ENCODE measurements around the gene DTNB.

- no peak for TF ChIP-seq EZH2 (IDR thresholded peaks at IDR 0.05; ENCODE audit: low read length, missing control alignments)
- TF ChIP-seq, protein P1, sequence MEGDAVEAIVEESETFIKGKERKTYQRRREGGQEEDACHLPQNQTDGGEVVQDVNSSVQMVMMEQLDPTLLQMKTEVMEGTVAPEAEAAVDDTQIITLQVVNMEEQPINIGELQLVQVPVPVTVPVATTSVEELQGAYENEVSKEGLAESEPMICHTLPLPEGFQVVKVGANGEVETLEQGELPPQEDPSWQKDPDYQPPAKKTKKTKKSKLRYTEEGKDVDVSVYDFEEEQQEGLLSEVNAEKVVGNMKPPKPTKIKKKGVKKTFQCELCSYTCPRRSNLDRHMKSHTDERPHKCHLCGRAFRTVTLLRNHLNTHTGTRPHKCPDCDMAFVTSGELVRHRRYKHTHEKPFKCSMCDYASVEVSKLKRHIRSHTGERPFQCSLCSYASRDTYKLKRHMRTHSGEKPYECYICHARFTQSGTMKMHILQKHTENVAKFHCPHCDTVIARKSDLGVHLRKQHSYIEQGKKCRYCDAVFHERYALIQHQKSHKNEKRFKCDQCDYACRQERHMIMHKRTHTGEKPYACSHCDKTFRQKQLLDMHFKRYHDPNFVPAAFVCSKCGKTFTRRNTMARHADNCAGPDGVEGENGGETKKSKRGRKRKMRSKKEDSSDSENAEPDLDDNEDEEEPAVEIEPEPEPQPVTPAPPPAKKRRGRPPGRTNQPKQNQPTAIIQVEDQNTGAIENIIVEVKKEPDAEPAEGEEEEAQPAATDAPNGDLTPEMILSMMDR (conservative IDR thresholded peaks at IDR 0.05 in 1 of 2, IDR thresholded peaks at IDR 0.05 in 1 of 2; ENCODE audit: low read depth in 1 of 2, low read length in 2 of 2), result no peak
These were observed 337.0 kb downstream of the DTNB start for GRCh38 chr2:25336383-25336841.

All from fibroblast of lung (primary cell).